GM12878 (cell line): ENCODE measurements around the gene ABHD3.
"Not testable (repeated sequence)": the region's sequence is repeated elsewhere in the genome, so short reads cannot be mapped to it uniquely, and the experiment has no call there.

Experiments used
- ATF7 ChIP-seq: fragments of 450-650 bp; IDR thresholded peaks from 2 replicates; pipeline ENCODE4 v1.6.1; 2016; ENCODE audit warnings: low read depth, mild to moderate bottlenecking
- EP300 ChIP-seq, 2 experiments: fragments of 150-350 bp in 1 of 2; IDR thresholded peaks; 2 replicates each; pipeline ENCODE4 v1.6.1; 2011 to 2012; ENCODE audit warnings: low read depth in 2 of 2, low read length in 2 of 2, borderline replicate concordance in 1 of 2, improper control_type of control experiment in 1 of 2, inconsistent platforms in 1 of 2; ENCODE audit not compliant: control insufficient read depth in 1 of 2
- HDAC6 ChIP-seq: fragments of 200-600 bp; sonication (generic); IDR thresholded peaks from one replicate; pipeline ENCODE4 v1.8.0; 2017; ENCODE audit warnings: antibody characterized with exemption; ENCODE audit not compliant: unreplicated experiment
- TAF1 ChIP-seq: IDR thresholded peaks from 2 replicates; pipeline ENCODE4 v1.6.1; 2011; ENCODE audit warnings: mild to moderate bottlenecking, low read depth, low read length, borderline replicate concordance
- TF ChIP-seq, protein P1 (sequence below): fragments of 450-650 bp; IDR thresholded peaks from 2 replicates; pipeline ENCODE4 v1.6.1; 2017; ENCODE audit warnings: mild to moderate bottlenecking
- TF ChIP-seq, protein P2 (sequence below), 3 experiments: IDR thresholded peaks in 2 of 3; conservative IDR thresholded peaks in 1 of 3; 2 replicates each; pipeline ENCODE4 v1.5.1; 2011; ENCODE audit warnings: low read depth in 3 of 3, low read length in 3 of 3, mild to moderate bottlenecking in 3 of 3, control low read depth in 2 of 3, moderate library complexity in 2 of 3, inconsistent platforms in 1 of 3, mixed read lengths in 1 of 3; ENCODE audit not compliant: control insufficient read depth in 2 of 3, insufficient read depth in 1 of 3; ENCODE audit errors: extremely low read depth in 1 of 3

DNA sequence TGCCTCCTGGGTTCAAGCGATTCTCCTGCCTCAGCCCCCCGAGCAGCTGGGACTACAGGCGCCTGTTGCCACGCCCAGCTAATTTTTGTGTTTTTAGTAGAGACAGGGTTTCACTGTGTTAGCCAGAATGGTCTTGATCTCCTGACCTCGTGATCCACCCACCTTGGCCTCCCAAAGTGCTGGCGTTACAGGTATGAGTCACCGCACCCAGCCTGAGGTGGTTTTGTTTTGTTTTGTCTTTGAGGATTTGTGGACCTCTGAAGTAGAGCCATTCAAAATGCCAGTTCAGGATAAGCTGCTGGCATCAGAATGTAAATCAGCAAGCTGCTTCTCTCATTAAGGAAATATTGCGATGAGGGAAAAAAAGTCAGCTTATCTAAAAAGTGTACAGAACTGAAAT lies 29.2 kb downstream of the ABHD3 start:
- TF ChIP-seq, protein P1, sequence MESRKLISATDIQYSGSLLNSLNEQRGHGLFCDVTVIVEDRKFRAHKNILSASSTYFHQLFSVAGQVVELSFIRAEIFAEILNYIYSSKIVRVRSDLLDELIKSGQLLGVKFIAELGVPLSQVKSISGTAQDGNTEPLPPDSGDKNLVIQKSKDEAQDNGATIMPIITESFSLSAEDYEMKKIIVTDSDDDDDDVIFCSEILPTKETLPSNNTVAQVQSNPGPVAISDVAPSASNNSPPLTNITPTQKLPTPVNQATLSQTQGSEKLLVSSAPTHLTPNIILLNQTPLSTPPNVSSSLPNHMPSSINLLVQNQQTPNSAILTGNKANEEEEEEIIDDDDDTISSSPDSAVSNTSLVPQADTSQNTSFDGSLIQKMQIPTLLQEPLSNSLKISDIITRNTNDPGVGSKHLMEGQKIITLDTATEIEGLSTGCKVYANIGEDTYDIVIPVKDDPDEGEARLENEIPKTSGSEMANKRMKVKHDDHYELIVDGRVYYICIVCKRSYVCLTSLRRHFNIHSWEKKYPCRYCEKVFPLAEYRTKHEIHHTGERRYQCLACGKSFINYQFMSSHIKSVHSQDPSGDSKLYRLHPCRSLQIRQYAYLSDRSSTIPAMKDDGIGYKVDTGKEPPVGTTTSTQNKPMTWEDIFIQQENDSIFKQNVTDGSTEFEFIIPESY, result not testable (repeated sequence)
- not testable (repeated sequence) for TF ChIP-seq EP300 (IDR thresholded peaks at IDR 0.05; ENCODE audit: borderline replicate concordance in 1 of 2, control insufficient read depth in 1 of 2, low read depth in 2 of 2, low read length in 2 of 2); HDAC6; TAF1; ATF7
- TF ChIP-seq, protein P2, sequence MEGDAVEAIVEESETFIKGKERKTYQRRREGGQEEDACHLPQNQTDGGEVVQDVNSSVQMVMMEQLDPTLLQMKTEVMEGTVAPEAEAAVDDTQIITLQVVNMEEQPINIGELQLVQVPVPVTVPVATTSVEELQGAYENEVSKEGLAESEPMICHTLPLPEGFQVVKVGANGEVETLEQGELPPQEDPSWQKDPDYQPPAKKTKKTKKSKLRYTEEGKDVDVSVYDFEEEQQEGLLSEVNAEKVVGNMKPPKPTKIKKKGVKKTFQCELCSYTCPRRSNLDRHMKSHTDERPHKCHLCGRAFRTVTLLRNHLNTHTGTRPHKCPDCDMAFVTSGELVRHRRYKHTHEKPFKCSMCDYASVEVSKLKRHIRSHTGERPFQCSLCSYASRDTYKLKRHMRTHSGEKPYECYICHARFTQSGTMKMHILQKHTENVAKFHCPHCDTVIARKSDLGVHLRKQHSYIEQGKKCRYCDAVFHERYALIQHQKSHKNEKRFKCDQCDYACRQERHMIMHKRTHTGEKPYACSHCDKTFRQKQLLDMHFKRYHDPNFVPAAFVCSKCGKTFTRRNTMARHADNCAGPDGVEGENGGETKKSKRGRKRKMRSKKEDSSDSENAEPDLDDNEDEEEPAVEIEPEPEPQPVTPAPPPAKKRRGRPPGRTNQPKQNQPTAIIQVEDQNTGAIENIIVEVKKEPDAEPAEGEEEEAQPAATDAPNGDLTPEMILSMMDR (IDR thresholded peaks at IDR 0.05 in 2 of 3, conservative IDR thresholded peaks at IDR 0.05 in 1 of 3; ENCODE audit: control insufficient read depth in 2 of 3, extremely low read depth in 1 of 3, insufficient read depth in 1 of 3, low read depth in 3 of 3, low read length in 3 of 3), result not testable (repeated sequence)
